GM21447 (cell line): Measurements from ENCODE around the gene FOXP1.

Experiments used
- ATAC-seq: cut with Tn5 transposase; IDR thresholded peaks from one replicate; pipeline ENCODE4 v1.9.1; 2021; ENCODE audit not compliant: unreplicated experiment

FOXP1 gene

DNA sequence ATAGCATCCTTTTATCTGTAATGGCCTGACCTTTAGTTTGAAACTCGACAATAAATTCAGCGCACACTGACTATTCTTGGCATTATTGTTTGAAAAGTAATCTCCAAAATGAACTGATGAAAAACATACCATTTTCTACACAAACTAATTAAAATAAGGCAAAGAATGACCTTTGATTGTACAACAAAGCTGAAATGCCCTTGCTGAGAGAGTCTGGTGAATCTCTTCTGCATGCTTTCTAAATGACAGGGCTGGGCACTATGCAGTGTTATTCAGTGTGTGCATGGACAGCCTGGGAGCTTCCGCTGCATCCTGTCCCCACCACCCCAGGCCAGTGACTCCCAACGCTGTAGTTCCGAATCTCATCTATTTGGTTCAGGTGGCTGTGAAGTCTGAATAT, 530.8 kb downstream of the FOXP1 start:
- ATAC-seq, result no peak

DNA sequence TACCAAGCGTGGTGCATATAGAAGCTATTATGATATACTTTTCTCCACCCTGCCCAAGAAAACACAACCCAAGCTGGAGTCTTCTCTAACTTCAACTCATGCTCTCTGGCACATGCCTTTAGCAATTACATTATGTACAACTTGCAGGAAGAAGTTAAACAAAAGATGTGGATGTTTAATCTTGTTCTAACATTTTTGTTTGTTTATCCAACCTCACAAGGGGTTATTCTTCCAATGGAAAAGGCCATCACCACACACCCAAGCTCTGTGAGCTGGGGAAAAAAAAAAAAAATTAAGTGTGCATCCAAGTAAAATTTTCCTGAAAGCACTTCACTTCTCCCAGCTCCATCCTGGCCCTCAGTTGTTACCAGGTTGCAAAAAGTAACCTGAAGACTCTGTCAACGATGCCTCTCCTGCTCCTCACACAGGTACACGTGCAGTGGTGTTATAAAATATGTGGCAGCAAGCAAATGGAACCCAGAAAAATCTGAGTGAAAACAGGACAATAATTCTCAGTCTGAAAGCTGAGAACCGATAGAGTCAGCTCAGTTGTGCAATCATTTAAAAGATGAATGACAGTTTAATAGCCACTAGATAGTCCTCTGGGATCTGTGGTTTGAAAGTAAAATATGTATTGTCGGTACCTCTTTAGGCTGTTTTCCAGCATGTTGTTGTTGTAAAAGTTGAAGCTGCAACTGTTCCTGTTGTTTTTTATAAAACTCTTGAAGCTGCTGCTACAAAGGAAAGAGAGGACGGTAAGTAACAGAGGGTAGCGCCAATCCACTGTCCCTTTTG, 531.4 kb downstream of the FOXP1 start:
- ATAC-seq, result no peak

DNA sequence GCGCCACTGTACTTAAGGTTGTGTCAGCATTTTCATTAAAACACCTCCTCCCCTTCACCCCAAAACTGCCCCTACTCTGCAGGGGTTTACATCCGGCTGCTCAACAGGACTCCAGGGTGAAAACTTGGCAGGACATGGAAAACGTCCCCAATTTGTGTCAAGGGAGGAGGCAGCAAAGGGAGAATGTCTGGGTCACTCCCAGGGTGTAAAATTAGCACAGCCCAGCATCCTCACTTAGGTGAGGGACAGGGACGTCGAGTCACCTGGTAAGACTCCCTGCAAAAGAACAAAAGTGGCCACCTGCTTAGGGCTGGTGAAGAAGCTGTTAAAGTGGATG, 532.3 kb downstream of the FOXP1 start:
- no peak for ATAC-seq

DNA sequence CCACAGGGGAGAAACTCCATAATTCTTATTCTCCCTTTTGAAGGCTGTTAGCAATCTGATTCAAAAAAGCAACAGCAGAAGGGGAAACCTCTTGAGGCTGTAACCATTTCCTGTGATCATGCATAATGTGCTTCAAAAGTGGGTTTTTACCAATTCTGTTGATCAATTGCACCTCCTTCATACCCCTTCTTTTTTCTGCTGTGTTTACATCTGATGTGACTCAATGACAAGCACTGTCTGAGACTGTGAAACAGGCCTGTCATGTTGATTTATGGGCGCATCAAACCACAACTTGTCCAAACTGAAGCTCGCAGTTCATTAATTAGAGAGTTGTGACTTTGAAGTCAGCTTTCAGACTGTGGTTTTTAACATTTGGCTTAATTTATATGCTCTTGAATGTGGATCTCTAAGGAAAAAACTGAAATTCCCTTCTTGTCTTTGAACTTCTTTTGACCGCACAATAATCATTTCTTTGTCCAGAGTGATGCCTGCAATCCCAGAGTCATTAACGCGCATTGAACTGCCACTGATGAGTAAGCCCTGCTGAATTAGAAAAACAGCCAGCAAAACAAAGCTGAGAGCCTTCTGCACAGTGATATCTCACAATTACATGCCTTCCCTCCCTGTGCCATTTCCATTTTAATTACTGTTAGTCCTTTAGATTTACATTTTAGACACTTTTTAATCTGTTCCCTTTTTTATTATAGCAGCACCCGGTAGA, 532.8 kb downstream of the FOXP1 start:
- no peak for ATAC-seq

DNA sequence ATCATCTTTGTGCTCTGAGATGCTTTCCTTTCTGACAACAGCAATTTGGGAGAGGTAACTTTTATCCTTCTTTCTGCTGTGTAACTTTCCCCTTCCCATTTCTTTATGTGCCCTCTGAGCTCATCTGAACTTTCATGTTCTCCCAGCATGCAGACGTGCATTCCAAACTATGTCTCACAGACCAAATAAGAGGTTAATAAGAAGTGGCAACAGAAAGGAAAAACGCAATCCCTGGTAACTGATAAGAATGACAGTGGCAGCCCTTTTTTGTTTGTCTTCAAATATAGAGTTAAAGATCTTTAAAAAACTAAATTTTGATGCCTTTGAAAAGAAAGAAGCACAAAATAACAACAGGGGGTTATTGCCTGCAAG, 533.4 kb downstream of the FOXP1 start:
- no peak for ATAC-seq

DNA sequence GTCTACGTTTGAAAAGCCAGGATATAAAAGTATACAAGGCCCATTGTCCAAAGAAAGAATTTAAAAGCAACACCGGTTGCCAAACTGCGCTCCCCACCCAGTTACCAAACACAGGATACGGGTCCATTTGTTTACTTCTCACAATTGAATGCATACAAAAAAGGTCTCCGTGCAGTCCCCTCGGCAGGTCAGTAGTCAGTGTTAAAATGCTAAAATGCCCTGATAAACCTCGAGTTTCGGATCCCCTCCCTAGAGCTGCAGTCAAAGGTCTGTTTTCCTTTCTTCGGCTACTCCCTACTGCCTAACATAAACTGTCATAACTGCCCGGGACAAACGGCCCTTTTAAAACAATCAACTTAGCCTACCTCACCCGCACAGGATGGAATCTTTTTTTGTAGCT, 534.6 kb downstream of the FOXP1 start:
- ATAC-seq, result no peak

DNA sequence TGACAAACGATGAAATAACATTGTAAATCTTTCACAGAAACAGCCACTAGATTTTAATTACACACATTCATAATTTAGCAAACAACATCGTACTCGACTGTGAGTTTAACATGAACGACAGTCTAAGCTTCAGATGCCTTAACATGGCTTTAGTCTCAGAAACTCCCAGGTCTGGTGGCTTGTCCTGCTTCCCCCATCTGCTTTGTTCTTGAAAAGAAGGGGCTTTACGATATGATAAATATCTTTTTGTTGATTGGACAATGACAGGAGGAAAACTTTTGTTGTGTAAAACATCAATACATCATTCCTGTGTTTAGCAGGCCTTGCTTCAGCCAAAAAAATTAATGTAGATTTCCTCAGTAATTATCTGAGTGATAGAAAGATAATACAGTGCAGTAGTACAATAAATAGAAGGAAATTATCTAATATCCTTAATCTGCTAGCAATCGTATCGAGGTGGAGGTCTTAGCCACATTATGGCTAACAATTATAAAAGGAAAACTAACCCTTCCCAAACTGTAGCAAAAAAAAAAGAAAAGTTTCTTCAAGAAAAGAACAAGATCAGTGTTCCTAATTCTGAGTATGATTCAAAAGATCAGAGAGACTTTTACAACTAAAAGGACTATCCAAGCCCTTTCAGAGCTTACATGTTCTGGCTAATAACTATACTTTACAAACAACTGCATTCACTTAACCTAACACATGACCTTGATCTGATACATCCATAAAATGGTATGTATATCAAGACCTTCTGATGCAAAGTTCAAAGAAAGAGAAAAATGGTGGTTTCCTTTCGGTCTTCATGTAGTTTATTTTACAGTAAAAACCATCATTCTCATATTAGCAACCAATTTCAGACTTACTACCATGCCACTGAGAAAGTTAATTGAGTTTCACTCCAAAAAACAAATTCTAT, 535.7 kb downstream of the FOXP1 start:
- no peak for ATAC-seq

DNA sequence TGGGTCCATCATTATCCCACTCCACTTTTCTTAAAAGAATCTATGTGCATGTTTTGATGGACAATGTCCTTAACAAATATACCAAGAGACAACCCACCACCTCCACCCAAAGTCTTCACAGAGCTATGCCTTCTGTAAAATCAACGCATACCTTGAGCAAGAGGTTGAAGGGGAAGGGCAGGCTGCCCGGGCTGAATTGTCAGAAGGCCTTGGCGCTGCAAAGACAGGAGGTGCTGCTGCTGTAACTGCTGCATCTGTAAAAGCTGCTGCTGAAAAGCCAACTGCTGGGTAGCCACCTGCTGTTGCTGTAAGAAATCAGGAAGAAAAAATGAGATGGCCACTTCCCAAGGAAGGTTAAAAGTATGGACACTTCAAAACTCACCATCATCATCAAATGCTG, 536.7 kb downstream of the FOXP1 start:
- ATAC-seq, result no peak

DNA sequence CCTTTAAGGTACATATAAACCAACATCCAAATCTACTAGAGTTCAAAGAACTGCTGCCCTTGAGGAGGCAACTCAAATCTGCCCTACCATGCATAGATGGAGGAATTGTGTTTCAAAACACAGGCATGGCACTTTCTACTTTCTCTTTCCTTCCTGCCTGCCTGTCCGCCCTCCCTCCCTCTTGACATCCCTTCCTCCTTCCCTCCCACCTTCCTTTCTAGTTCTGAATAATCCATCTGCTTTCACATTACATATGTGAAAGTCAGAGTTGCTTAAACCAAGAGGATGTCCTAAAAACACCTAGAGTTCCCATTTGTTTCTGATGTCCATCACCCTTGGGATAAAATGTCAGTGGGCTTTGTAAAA, 537.6 kb downstream of the FOXP1 start:
- peak; percentile 58 for ATAC-seq

DNA sequence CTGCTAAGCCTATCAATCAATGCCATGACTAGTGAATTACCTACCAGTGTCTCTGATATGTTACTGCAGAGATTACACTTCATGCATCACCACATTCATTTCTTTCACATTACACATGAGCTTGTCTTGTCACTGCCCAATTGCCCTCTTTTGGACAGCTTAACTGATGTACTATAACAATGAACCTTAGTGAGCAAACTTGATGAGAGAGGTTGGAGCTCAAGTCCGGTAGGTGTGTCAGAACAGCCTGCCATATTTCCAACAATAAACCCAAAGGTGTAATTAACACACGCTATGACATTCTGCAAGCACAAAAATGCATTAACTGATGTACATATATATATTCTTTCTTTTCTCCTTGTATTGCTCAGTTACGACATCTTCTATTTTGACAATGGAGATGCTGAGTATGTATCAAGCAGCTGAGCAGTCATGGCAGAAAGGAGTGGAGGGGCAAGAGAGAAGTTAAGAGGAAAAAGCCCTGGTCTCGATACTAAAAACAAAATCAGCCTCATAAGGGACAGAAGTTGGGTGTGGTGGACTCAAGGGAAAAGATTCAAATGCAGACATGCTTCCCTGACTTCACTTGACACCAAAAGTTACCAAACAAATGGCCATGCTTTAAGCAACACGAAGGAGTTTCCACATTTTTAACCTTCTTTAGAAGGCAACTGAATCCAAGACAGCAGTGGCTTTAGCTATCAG, 538.2 kb downstream of the FOXP1 start:
- ATAC-seq, result no peak

DNA sequence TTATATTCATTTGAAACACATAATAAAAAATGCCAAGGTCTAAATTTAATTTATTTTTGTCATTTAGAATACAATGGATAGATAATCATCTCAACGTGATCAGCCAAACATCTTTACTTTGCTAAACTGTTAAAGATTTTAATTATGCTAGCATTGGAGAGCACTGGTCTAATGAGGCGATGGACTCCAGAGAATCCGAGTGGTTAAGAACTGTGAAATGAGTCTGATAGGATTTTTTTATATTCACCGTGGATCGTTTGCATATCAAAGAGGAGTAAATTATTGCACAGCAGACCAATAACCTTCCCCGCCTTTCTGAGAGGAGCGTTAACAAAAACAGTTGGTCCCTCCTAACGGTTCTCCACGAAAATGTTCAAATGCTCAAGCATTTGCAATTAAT, 540.8 kb downstream of the FOXP1 start:
- no peak for ATAC-seq

DNA sequence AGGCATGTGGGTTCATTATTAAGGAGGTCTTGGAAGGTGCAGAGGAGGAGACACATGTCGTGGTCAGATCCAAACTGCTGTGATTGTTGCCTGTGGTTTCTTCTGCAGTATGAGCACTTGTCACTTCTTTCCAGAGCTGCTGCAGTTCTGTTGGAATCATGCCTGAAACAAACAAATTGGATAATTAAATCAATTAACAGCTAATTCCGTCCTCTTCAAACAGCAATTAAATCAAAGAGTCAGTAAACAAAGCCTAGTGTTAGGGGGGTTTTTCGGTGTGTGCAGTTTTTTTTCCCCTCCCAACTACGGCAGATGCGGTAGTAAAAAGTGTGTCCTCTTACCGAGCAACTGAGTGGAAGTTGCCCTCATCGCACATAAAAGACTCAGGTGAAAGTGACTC, 542.2 kb downstream of the FOXP1 start:
- no peak for ATAC-seq

DNA sequence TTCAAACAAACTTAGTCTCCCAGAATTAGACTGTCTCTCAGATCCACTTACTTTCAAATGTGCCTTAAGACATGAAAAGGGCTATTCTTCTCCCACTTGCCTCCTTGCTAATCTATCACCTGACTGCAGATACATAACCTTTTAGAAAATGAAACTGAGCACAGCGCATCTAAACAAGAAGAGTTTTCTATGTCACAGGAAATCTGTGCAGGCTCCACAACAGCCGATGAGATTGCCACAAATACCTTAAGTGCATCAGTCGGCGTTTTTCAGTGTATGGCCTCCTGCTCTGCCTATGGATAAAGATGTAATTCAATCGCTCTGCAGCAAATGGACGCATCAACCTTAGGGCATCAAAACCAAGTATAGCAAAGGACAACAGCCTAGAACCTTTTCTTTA, 544.2 kb downstream of the FOXP1 start:
- no peak for ATAC-seq

DNA sequence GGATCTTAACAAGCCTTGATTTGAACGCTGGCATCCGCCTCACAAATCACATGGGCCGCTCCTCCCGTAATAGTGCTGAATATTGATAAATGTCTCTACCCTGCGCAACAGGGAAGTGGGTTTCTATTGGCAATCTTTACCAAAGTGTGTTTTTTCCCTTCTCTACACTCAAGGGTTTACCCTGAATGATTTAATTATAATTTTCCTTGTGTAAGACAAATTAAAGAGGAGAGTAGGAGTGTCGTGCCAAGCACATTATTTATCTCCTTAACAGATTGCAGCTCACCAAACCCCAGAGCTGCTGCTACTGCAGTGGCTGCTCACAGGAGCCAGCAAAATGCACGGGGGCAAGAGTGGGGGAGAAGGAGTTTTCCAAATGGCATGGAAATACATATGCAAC, 545.8 kb downstream of the FOXP1 start:
- ATAC-seq, result no peak

DNA sequence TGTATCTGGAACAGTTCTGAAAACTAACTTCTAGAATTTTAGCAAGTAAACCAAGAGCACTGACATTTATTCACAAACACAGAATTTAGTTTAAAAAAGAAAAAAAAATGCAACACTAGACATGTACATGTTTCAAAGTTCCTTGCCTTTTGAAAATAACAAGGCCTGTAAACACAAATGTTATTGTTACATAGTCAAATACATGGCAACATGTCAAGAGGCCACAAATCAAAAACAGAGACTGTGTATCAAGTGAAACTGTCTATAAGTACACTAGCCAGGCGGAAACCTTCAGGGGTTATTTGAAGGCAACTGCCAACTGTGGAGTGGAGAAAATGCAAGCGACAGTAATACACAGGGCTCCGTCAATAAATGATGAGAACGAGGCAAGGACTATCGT, 547.6 kb downstream of the FOXP1 start:
- ATAC-seq, result no peak

DNA sequence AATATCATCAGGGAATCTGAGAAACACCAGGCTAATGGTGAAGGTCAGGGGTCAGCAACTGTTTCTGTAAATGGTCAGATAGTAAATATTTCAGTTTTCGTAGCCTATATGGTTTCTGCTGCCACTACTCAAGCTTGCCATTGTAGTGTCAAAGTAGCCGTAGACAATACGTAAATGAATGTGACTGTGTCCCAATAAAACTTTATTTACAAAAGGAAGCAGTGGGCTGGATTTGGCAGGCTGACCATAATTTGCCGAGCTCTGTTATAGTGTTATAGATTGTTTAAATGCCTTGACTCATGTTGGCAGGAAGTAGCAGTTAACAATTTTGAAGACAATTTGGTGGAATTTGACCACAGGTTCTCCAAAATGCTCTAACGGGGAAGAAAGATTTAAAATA, 548.2 kb downstream of the FOXP1 start:
- no peak for ATAC-seq

DNA sequence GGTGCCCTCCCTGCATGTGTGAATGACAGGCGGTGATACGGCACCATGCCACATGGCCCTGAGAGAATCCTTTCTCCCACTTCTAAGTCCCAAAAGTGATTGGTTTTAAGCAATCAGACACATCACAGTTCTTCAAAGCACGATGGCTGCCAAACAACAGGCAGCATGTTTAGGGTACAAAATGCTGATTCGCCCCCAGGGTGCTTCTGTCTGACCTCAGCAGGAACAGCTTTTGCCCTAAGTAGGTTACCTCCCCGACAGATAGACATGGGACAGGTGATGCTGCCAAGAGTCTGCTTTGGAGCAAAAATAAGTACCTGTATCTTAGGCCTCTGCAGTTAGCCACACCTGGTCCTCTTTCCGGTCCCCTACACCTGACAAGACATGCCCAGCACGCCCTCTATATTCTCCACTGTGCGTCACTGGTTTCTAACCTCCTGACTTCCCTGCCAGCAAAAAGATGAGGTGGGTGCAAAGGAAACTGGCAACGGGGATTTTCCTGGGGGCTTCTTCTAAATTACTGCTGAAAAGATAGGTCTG, 549.8 kb downstream of the FOXP1 start:
- no peak for ATAC-seq

DNA sequence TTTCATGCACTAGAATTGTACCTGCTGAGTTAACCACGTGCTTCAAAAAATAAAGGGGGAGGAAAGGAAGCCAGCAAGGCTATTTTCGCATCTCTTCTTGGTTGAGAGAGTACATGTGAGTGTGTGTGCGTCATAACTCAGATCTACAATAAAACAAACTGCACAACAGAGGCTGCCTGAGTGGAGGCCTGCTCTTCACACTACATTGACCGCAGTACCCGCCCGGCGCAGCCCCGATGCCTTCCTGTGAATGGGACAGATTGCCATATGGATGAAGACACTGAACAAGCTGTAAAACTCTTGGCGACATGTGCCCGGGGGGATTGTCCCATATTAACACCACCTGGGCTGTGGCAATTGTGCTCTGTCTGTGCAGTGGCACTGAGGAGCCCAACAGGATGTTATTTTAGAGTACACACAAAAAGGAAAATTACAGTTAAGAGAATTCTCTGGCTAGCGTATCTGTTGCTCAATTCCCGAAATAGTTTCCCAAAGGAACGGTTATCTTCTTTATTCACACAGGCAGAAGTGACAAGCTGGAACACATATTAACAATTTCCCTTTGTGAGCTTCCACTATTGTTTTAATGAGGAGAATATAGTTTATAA, 551.5 kb downstream of the FOXP1 start:
- peak; percentile 55 for ATAC-seq

DNA sequence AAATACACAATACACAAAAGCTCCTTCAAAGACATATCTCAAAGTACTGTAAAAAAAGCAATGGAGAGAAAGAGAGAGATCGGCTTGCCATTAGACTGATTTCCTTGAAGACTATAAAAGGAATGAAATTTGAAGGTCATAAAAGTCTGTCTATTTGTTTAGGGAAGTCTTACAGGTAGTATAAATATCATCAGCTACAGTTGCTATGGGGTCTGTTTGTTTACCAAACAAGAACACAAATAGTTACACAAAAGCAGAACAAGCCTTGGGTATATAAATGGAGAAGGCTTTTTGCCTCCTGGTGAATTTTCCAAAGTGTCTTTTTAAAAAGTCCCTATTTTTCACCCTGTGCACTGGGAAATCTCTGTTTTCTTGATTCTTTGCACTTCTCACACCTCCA, 552.3 kb downstream of the FOXP1 start:
- ATAC-seq, result no peak

DNA sequence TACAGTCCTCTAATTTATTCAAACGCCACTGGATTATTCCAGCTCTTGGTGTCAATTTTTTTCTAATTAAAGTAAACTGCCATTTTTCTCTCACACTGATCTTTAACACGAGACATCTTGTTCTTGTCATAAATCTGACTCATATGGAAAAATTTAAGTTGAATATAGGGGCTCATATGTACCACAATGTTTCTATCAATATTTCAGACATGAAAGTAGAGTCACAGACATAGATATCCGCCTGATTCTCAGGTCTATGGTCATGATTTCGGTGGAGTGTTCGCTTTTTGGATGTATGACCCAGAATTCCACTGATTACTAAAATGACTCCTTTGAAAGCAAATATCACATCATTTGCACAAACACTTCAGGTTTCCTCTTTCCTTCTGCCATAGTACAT, 552.8 kb downstream of the FOXP1 start:
- ATAC-seq, result no peak

DNA sequence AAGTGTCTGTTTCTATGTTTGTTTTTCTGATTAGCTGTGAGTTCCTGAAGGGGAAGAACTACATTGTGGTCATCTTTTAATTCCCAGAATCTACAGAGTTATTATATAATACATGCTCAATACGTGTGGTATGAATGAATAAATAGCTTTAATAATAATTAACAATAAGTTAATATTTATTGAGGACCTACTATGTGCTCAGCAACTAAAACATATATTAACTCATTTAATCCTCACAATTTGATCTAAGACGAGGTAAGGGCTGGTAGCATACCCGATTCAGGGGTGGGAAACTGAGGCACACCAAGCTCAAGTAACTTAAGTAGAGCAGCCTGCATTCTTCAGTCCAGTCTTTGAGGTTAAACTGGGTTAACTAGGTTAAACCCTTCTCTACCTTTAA, 553.8 kb downstream of the FOXP1 start:
- ATAC-seq, result no peak
